HepG2 (cell line): ENCODE results near the gene CISD2. TPM values are rescaled to one million over a fixed set of nuclear protein-coding genes. Genes with fewer than 3 reads are reported as not detected.
A peak's percentile ranks its signal among the peaks of the same experiment; 100 is the strongest.

Experiments
- HBP1 ChIP-seq: IDR thresholded peaks from 2 replicates; pipeline ENCODE4 v1.6.1; 2016; ENCODE audit warnings: low read depth, control low read depth
- JUN ChIP-seq: sonication (generic); formaldehyde crosslinking; IDR thresholded peaks from 2 replicates; pipeline ENCODE4 v1.4.0; 2020; ENCODE audit warnings: mild to moderate bottlenecking, missing genetic modification reagents
- RFXANK ChIP-seq: IDR thresholded peaks from 2 replicates; pipeline ENCODE4 v1.6.1; 2016
- RFXAP ChIP-seq: sonication (generic); formaldehyde crosslinking; IDR thresholded peaks from 2 replicates; pipeline ENCODE4 v1.4.0; 2020; ENCODE audit warnings: missing genetic modification reagents, borderline replicate concordance
- ZNF251 ChIP-seq: sonication (generic); formaldehyde crosslinking; IDR thresholded peaks from 2 replicates; pipeline ENCODE4 v1.9.0; 2021; ENCODE audit warnings: mild to moderate bottlenecking, missing genetic modification reagents
- ZUFSP ChIP-seq: sonication (generic); formaldehyde crosslinking; IDR thresholded peaks from 2 replicates; pipeline ENCODE4 v1.9.0; 2021; ENCODE audit warnings: missing genetic modification reagents, mild to moderate bottlenecking, borderline replicate concordance
- polyA plus RNA-seq, 8 experiments: library from polyadenylated mRNA; depleted of rRNA in 3 of 8; stranded (reverse) in 7 of 8; unstranded in 1 of 8; fragments of >200 nt; fragmentation: Illumina TruSeq in 4 of 8; extraction: Trizol in 4 of 8; gene quantifications; 2 replicates each; pipeline versions ENCODE4 v1.2.1 to v1.2.3, GENCODE V29; 2011 to 2016; ENCODE audit warnings: low read depth in 4 of 8, missing spikeins in 1 of 8, mixed read lengths in 1 of 8; ENCODE audit not compliant: insufficient read depth in 1 of 8
- total RNA-seq, 5 experiments: library from RNA; depleted of rRNA; stranded (reverse); fragments of >200 nt; fragmentation: Illumina TruSeq; extraction: Trizol; gene quantifications; 2 replicates each; pipeline ENCODE4 v1.2.3, GENCODE V29; 2016; ENCODE audit warnings: low read depth in 1 of 5
- TF ChIP-seq, protein P1 (sequence below), 2 experiments: sonication (generic) in 1 of 2; formaldehyde crosslinking in 1 of 2; IDR thresholded peaks; 2 replicates each; pipeline versions ENCODE4 v1.6.1 to v1.9.0; 2014 to 2022; ENCODE audit warnings: antibody characterized with exemption in 1 of 2, borderline replicate concordance in 1 of 2, inconsistent platforms in 1 of 2, low read depth in 1 of 2, missing genetic modification reagents in 1 of 2
- TF ChIP-seq, protein P2 (sequence below): sonication (generic); formaldehyde crosslinking; IDR thresholded peaks from 2 replicates; pipeline ENCODE4 v1.9.0; 2022; ENCODE audit warnings: missing genetic modification reagents, mild to moderate bottlenecking, borderline replicate concordance
- TF ChIP-seq, protein P3 (sequence below), 2 experiments: sonication (generic) in 1 of 2; formaldehyde crosslinking in 1 of 2; IDR thresholded peaks; 2 replicates each; pipeline versions ENCODE4 v1.4.0 to v1.6.1; 2016 to 2020; ENCODE audit warnings: borderline replicate concordance in 1 of 2, low read depth in 1 of 2, mild to moderate bottlenecking in 1 of 2, missing genetic modification reagents in 1 of 2

The CISD2 gene
- total and polyA plus RNA-seq, 2 of the 13 experiments (the other 11 are each of a cell fraction or from before 2014, with no cell fraction given) = 24.5 to 37.7 TPM

GRCh38 chr4:102868781-102869568 lies at the start of gene CISD2 (continued):
- no peak for TF ChIP-seq ZUFSP (CRISPR knock-in tag)
- TF ChIP-seq, protein P1, sequence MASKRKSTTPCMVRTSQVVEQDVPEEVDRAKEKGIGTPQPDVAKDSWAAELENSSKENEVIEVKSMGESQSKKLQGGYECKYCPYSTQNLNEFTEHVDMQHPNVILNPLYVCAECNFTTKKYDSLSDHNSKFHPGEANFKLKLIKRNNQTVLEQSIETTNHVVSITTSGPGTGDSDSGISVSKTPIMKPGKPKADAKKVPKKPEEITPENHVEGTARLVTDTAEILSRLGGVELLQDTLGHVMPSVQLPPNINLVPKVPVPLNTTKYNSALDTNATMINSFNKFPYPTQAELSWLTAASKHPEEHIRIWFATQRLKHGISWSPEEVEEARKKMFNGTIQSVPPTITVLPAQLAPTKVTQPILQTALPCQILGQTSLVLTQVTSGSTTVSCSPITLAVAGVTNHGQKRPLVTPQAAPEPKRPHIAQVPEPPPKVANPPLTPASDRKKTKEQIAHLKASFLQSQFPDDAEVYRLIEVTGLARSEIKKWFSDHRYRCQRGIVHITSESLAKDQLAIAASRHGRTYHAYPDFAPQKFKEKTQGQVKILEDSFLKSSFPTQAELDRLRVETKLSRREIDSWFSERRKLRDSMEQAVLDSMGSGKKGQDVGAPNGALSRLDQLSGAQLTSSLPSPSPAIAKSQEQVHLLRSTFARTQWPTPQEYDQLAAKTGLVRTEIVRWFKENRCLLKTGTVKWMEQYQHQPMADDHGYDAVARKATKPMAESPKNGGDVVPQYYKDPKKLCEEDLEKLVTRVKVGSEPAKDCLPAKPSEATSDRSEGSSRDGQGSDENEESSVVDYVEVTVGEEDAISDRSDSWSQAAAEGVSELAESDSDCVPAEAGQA (IDR thresholded peaks at IDR 0.05; ENCODE audit: low read depth) = peak; percentile 64
- TF ChIP-seq, protein P1 (CRISPR knock-in tag; IDR thresholded peaks at IDR 0.05; ENCODE audit: borderline replicate concordance) = no peak
- peak; percentile 45; the same call in 1 of the 2 replicates for TF ChIP-seq RFXAP (CRISPR knock-in tag)
- TF ChIP-seq, protein P2, sequence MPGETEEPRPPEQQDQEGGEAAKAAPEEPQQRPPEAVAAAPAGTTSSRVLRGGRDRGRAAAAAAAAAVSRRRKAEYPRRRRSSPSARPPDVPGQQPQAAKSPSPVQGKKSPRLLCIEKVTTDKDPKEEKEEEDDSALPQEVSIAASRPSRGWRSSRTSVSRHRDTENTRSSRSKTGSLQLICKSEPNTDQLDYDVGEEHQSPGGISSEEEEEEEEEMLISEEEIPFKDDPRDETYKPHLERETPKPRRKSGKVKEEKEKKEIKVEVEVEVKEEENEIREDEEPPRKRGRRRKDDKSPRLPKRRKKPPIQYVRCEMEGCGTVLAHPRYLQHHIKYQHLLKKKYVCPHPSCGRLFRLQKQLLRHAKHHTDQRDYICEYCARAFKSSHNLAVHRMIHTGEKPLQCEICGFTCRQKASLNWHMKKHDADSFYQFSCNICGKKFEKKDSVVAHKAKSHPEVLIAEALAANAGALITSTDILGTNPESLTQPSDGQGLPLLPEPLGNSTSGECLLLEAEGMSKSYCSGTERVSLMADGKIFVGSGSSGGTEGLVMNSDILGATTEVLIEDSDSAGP (CRISPR knock-in tag) = peak; percentile 78; the same call in 1 of the 2 replicates
- TF ChIP-seq RFXANK (CRISPR knock-in tag) = peak; percentile 74; the same call in 1 of the 2 replicates
- TF ChIP-seq JUN = no peak; the same call in none of the 2 replicates
- TF ChIP-seq HBP1 (CRISPR knock-in tag) = peak; percentile 71
- 0 out of 2 replicates have a peak, but pooled peaks have one; percentile 97 for TF ChIP-seq ZNF251
- TF ChIP-seq, protein P3, sequence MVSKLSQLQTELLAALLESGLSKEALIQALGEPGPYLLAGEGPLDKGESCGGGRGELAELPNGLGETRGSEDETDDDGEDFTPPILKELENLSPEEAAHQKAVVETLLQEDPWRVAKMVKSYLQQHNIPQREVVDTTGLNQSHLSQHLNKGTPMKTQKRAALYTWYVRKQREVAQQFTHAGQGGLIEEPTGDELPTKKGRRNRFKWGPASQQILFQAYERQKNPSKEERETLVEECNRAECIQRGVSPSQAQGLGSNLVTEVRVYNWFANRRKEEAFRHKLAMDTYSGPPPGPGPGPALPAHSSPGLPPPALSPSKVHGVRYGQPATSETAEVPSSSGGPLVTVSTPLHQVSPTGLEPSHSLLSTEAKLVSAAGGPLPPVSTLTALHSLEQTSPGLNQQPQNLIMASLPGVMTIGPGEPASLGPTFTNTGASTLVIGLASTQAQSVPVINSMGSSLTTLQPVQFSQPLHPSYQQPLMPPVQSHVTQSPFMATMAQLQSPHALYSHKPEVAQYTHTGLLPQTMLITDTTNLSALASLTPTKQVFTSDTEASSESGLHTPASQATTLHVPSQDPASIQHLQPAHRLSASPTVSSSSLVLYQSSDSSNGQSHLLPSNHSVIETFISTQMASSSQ (IDR thresholded peaks at IDR 0.05; ENCODE audit: low read depth) = no peak
- TF ChIP-seq, protein P3 (CRISPR knock-in tag; IDR thresholded peaks at IDR 0.05; ENCODE audit: borderline replicate concordance) = peak; percentile 77; the same call in 1 of the 2 replicates
